Stomach (tissue), 4 donors: ENCODE measurements around the gene LSM12.

Experiments
- EP300 ChIP-seq: sonication (generic); formaldehyde crosslinking; IDR thresholded peaks from one replicate; pipeline ENCODE4 v1.6.1; 2017; ENCODE audit warnings: antibody characterized with exemption
- POLR2A ChIP-seq, 4 donors: fragments of 450-650 bp; IDR thresholded peaks; one replicate each; pipeline ENCODE4 v1.6.1; 2016; ENCODE audit warnings: antibody characterized with exemption in 4 of 4, control low read depth in 2 of 4, mild to moderate bottlenecking in 1 of 4, moderate library complexity in 1 of 4
- TF ChIP-seq, protein P1 (sequence below), 7 experiments: fragments of 450-650 bp in 4 of 7; fragments of 200-600 bp in 3 of 7; sonication (generic) in 3 of 7; IDR thresholded peaks; one replicate each; pipeline ENCODE4 v1.5.1; 2016 to 2019; ENCODE audit warnings: antibody characterized with exemption in 7 of 7, control low read depth in 2 of 7, mild to moderate bottlenecking in 1 of 7

GRCh38 chr17:44024853-44025252 lies 41.6 kb downstream of the LSM12 start:
- TF ChIP-seq, protein P1, sequence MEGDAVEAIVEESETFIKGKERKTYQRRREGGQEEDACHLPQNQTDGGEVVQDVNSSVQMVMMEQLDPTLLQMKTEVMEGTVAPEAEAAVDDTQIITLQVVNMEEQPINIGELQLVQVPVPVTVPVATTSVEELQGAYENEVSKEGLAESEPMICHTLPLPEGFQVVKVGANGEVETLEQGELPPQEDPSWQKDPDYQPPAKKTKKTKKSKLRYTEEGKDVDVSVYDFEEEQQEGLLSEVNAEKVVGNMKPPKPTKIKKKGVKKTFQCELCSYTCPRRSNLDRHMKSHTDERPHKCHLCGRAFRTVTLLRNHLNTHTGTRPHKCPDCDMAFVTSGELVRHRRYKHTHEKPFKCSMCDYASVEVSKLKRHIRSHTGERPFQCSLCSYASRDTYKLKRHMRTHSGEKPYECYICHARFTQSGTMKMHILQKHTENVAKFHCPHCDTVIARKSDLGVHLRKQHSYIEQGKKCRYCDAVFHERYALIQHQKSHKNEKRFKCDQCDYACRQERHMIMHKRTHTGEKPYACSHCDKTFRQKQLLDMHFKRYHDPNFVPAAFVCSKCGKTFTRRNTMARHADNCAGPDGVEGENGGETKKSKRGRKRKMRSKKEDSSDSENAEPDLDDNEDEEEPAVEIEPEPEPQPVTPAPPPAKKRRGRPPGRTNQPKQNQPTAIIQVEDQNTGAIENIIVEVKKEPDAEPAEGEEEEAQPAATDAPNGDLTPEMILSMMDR (IDR thresholded peaks at IDR 0.05): no peak
- TF ChIP-seq POLR2A (IDR thresholded peaks at IDR 0.05) (no peak), EP300 (no peak)
